Fibroblast of the conjunctiva (primary cell): ENCODE measurements around the gene DYSF.
"Not testable (repeated sequence)": the region's sequence is repeated elsewhere in the genome, so short reads cannot be mapped to it uniquely, and the experiment has no call there.

Source experiments
- DNase-seq: peaks from one replicate; pipeline ENCODE4 v3.0.0-alpha.2; 2010; ENCODE audit warnings: low read depth

DYSF gene

GRCh38 chr2:71472019-71472418 is 18.7 kb downstream of the DYSF start:
- no peak for DNase-seq

GRCh38 chr2:71473346-71474031 is 20.1 kb downstream of the DYSF start:
- DNase-seq, result no peak

GRCh38 chr2:71474116-71474743 is 20.9 kb downstream of the DYSF start:
- no peak for DNase-seq

- no peak for DNase-seq
These were observed 21.5 kb downstream of the DYSF start for GRCh38 chr2:71474744-71475397.

- DNase-seq, result no peak
These were observed 23.1 kb downstream of the DYSF start for GRCh38 chr2:71476495-71476894.

GRCh38 chr2:71477231-71477691 is 23.9 kb downstream of the DYSF start:
- no peak for DNase-seq

GRCh38 chr2:71478806-71479205 is 25.4 kb downstream of the DYSF start:
- no peak for DNase-seq

- no peak for DNase-seq
These were observed 25.9 kb downstream of the DYSF start for GRCh38 chr2:71479261-71479660.

GRCh38 chr2:71481111-71481510 is 27.8 kb downstream of the DYSF start:
- DNase-seq, result no peak

GRCh38 chr2:71482055-71482454 is 28.7 kb downstream of the DYSF start:
- DNase-seq, result no peak

GRCh38 chr2:71483246-71483645 is 29.9 kb downstream of the DYSF start:
- DNase-seq, result no peak

- DNase-seq, result no peak
These were observed 31.0 kb downstream of the DYSF start for GRCh38 chr2:71484354-71484753.

GRCh38 chr2:71486881-71487640 is 33.7 kb downstream of the DYSF start:
- no peak for DNase-seq

GRCh38 chr2:71491551-71491950 is 38.2 kb downstream of the DYSF start:
- DNase-seq, result not testable (repeated sequence)

- DNase-seq, result no peak
These were observed 38.8 kb downstream of the DYSF start for GRCh38 chr2:71492112-71492511.

- DNase-seq, result no peak
These were observed 40.7 kb downstream of the DYSF start for GRCh38 chr2:71494091-71494490.

GRCh38 chr2:71494523-71495155 is 41.3 kb downstream of the DYSF start:
- no peak for DNase-seq

- DNase-seq, result no peak
These were observed 42.9 kb downstream of the DYSF start for GRCh38 chr2:71496156-71496770.

GRCh38 chr2:71498261-71498701 is 44.9 kb downstream of the DYSF start:
- no peak for DNase-seq

- no peak for DNase-seq
These were observed 46.3 kb downstream of the DYSF start for GRCh38 chr2:71499691-71500090.

- DNase-seq, result no peak
These were observed 47.2 kb downstream of the DYSF start for GRCh38 chr2:71500426-71501079.
